ENCODE results near the gene MRPL16. TPM values are rescaled to one million over a fixed set of nuclear protein-coding genes. Genes with fewer than 3 reads are reported as not detected.

The MRPL16 gene
- total RNA-seq, 1 experiment from 2014 or later = 53.4 TPM

DNA sequence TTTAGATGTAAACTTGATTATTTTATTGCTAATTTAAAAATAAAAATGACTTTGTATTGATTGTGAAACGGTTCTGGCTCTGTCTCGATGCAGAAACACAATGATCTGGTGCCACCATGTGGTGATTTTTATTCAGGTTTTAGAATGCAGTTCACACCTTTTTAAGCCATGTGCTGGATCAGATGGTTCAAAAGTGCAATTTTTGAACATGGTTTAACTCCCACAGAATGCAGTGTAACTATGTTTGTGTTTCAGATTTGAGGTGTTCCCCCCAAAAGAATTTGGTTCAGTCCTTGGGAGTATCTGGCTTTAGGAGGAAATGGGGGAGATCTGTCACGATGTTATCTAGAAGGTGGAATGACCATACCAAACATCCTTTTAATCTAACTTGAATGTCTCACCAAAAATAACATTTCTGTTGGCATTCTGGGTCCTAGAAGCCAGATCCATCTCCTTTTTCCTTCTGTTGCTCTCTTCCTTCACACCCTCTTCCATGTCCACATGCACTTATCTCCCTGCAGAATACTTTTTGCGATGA, 7.9 kb downstream of the MRPL16 start:
- ChIA-PET POLR2A (ENCODE audit: low non-redundant PET) (no interaction called here), CTCF (no interaction called here)
- H3K4me1 ChIP-seq (ENCODE audit: insufficient read depth, low read length, poor library complexity, severe bottlenecking) = no peaks in the 10 kb centered on the region
- intact Hi-C loops (cut with micrococcal nuclease; ENCODE audit: unreplicated experiment) = loop anchor here (1.0 to 2.0 kb wide), 2 partner anchors 48 to 266 kb away; no protein-coding TSS in a partner anchor
- peaks cover 18% of the 10 kb centered on the region for H3K36me3 ChIP-seq (ENCODE audit: insufficient read depth, low read length, poor library complexity, severe bottlenecking)
- H3K27me3 ChIP-seq (replicated peaks; ENCODE audit: insufficient read depth, low read depth, low read length, poor library complexity) = no peaks in the 10 kb centered on the region
- no peak overlapping the region for H3K27ac ChIP-seq (ENCODE audit: low read depth, low read length, poor library complexity, severe bottlenecking)
- H3K4me3 ChIP-seq (ENCODE audit: low read depth, low read length, poor library complexity, severe bottlenecking) = no peak overlapping the region
- BruUV-seq (replicated peaks) = no TSS peak
- DNase-seq (ENCODE audit: low spot score) = peak; percentile 70
- no peaks in the 10 kb centered on the region for H3K9me3 ChIP-seq (ENCODE audit: low read depth, low read length, poor library complexity, severe bottlenecking)
- TF ChIP-seq EZH2 (IDR thresholded peaks at IDR 0.05; ENCODE audit: borderline replicate concordance, low read depth, low read length, poor library complexity, severe bottlenecking) = no peak
- TF ChIP-seq, protein P1, sequence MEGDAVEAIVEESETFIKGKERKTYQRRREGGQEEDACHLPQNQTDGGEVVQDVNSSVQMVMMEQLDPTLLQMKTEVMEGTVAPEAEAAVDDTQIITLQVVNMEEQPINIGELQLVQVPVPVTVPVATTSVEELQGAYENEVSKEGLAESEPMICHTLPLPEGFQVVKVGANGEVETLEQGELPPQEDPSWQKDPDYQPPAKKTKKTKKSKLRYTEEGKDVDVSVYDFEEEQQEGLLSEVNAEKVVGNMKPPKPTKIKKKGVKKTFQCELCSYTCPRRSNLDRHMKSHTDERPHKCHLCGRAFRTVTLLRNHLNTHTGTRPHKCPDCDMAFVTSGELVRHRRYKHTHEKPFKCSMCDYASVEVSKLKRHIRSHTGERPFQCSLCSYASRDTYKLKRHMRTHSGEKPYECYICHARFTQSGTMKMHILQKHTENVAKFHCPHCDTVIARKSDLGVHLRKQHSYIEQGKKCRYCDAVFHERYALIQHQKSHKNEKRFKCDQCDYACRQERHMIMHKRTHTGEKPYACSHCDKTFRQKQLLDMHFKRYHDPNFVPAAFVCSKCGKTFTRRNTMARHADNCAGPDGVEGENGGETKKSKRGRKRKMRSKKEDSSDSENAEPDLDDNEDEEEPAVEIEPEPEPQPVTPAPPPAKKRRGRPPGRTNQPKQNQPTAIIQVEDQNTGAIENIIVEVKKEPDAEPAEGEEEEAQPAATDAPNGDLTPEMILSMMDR (conservative IDR thresholded peaks at IDR 0.05; ENCODE audit: low read depth, low read length) = peak; percentile 82

DNA sequence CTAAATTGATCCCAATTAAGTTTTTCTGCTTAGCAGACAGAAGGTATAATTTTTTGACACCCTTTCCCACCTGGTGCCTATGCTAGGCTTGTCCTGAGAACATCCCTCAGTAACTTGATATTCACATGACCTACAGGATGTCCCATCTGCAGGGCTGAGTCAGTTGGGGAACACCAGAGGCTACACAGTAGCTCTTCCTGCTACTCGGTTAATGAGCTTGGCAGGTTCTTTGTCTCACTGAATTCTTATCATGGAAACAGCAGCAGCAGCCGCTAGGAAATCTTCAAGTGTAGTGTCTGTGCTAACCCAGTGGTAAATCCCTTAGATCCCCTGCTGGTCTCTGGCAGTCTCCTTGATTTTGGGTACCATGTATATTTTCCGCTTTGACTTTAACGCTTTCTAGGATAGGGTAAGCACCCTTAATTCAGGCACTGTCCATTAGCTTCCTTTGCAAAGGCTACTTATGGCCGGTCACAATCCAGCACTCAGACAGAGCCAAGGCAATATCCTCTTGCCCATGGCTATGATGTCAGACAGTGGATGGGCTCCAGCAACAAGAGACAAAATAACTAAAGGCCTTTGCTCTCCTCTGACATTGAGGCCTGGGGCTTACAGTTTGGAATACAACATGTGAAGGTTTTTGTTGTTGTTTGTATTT, 8.5 kb downstream of the MRPL16 start:
- BruUV-seq (replicated peaks) = no TSS peak
- intact Hi-C loops (cut with micrococcal nuclease; ENCODE audit: unreplicated experiment) = loop anchor here (1.0 to 2.0 kb wide), 2 partner anchors 48 to 265 kb away; no protein-coding TSS in a partner anchor
- Histone ChIP-seq H3K4me1 (ENCODE audit: insufficient read depth, low read length, poor library complexity, severe bottlenecking) (no peaks in the 10 kb centered on the region), H3K27ac (ENCODE audit: low read depth, low read length, poor library complexity, severe bottlenecking) (no peak overlapping the region), H3K27me3 (replicated peaks; ENCODE audit: insufficient read depth, low read depth, low read length, poor library complexity) (no peaks in the 10 kb centered on the region), H3K4me3 (ENCODE audit: low read depth, low read length, poor library complexity, severe bottlenecking) (no peak overlapping the region), H3K9me3 (ENCODE audit: low read depth, low read length, poor library complexity, severe bottlenecking) (no peaks in the 10 kb centered on the region), H3K36me3 (ENCODE audit: insufficient read depth, low read length, poor library complexity, severe bottlenecking) (peaks cover 16% of the 10 kb centered on the region)
- ChIA-PET POLR2A (ENCODE audit: low non-redundant PET) (interaction anchor here (0.6 kb wide), 1 partner anchor 116 kb away, joined by 3 read pairs; no protein-coding TSS in a partner anchor), CTCF (interaction anchor here (1.4 kb wide), 1 partner anchor 47 kb away, joined by 5 read pairs; the partner anchor contains the start of gene STX3)
- TF ChIP-seq EZH2 (IDR thresholded peaks at IDR 0.05; ENCODE audit: borderline replicate concordance, low read depth, low read length, poor library complexity, severe bottlenecking) = no peak
- TF ChIP-seq, protein P1 (conservative IDR thresholded peaks at IDR 0.05; ENCODE audit: low read depth, low read length) = no peak
- DNase-seq (ENCODE audit: low spot score) = peak; percentile 35

DNA sequence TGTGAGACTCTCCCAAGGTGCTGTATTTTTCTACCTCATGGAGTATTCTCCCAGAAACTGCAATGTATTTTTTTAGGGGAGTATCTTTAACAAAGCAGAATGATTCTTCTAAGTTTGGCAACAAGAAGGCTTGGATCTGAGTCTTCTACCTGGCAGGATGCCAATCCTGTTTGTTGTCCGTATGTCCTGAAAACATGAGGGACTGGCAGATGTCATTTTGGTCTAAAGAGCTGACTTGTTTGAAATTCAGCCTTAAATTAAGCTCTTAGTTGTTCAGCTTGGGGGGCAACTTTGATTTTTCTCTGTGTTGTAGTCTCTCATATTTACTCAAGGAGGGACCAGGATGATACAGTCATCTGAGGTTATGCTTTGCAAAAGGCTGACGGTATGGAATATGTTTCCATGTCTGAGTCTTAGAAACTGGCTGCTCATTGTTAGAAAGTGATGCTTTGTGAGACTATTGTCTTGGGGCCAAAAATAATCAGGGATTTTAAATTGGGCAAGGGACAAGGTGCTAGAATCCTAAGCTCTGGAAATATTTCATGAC, 9.3 kb downstream of the MRPL16 start:
- Histone ChIP-seq H3K27me3 (replicated peaks; ENCODE audit: insufficient read depth, low read depth, low read length, poor library complexity) (no peaks in the 10 kb centered on the region), H3K36me3 (ENCODE audit: insufficient read depth, low read length, poor library complexity, severe bottlenecking) (peaks cover 8% of the 10 kb centered on the region), H3K4me1 (ENCODE audit: insufficient read depth, low read length, poor library complexity, severe bottlenecking) (no peaks in the 10 kb centered on the region), H3K9me3 (ENCODE audit: low read depth, low read length, poor library complexity, severe bottlenecking) (no peaks in the 10 kb centered on the region), H3K4me3 (ENCODE audit: low read depth, low read length, poor library complexity, severe bottlenecking) (no peak overlapping the region), H3K27ac (ENCODE audit: low read depth, low read length, poor library complexity, severe bottlenecking) (no peak overlapping the region)
- TF ChIP-seq EZH2 (IDR thresholded peaks at IDR 0.05; ENCODE audit: borderline replicate concordance, low read depth, low read length, poor library complexity, severe bottlenecking) = no peak
- TF ChIP-seq, protein P1 (conservative IDR thresholded peaks at IDR 0.05; ENCODE audit: low read depth, low read length) = no peak
- CTCF ChIA-PET = interaction anchor here (1.4 kb wide), 1 partner anchor 46 kb away, joined by 5 read pairs; the partner anchor contains the start of gene STX3
- no TSS peak for BruUV-seq (replicated peaks)
- no peak for DNase-seq (ENCODE audit: low spot score)
- POLR2A ChIA-PET (ENCODE audit: low non-redundant PET) = interaction anchor here (0.6 kb wide), 1 partner anchor 117 kb away, joined by 3 read pairs; no protein-coding TSS in a partner anchor
- intact Hi-C loops (cut with micrococcal nuclease; ENCODE audit: unreplicated experiment) = no loop called here

All from A673 (cell line).